ENCODE data around the gene MBL2.

The MBL2 gene

DNA sequence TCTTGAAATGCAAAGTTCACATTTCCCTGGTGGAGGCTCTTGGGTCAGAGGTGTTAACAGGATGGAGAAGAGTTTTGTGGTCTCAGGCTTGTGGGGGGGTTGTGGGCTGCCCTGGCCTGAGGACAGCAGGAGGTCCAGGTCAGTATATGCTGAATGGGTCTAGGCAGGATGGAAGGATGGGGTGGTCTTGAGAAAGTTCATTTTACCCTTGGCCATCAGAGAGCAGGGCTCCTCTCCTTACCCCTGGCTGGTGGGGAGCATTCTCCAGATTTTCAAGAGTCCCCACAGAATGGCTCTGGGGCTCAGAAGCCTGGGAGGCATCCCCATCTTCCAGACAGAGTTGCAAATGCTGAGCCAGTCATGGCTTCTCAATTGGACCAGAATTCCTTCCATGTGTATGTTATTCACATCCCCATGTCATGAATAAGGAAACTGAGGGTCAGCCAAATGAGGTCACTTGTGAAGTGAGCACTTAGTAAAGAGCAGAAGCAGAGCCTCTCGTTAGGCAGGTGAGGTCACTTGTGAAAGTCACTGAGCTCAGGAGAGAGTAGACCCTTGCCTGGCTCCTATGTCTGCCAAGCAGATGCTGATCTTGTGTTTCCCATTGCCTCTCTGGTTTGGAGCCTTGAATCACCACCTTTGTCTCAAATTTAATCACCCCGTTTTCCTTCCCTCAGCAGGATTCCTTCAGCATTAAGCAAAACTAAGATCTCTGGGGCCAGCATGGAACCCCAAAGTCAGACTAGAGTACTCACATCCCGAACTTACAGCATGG lies 33.0 kb downstream of the MBL2 start:
- Histone ChIP-seq H3K27me3 (ENCODE audit: control insufficient read depth in 3 of 3, insufficient read depth in 3 of 3, low read depth in 1 of 3, low read length in 3 of 3) (no peaks in the 10 kb centered on the region), H3K14ac (ENCODE audit: low read length) (no peak overlapping the region), H3K4ac (ENCODE audit: low read length) (no peak overlapping the region), H2AK5ac (ENCODE audit: low read depth, low read length) (no peak overlapping the region), H2BK15ac (ENCODE audit: low read length) (no peak overlapping the region), H2BK120ac (ENCODE audit: low read depth, low read length) (no peak overlapping the region), H3K4me2 (ENCODE audit: insufficient read depth, low read length, poor library complexity, severe bottlenecking) (no peak overlapping the region), H3K9me3 (replicated peaks in 1 of 2; ENCODE audit: control insufficient read depth in 2 of 2, insufficient read depth in 1 of 2, low read depth in 1 of 2, low read length in 2 of 2) (no peaks in the 10 kb centered on the region), H3K23ac (ENCODE audit: low read depth, low read length, poor library complexity) (no peak overlapping the region), H3K4me1 (ENCODE audit: control insufficient read depth in 2 of 2, insufficient read depth in 1 of 2, low read depth in 1 of 2, low read length in 2 of 2) (no peaks in the 10 kb centered on the region), H3K9ac (ENCODE audit: low read depth, low read length, poor library complexity) (no peak overlapping the region), H3K18ac (ENCODE audit: low read length) (no peak overlapping the region), H2BK5ac (ENCODE audit: low read length) (no peak overlapping the region), H4K8ac (ENCODE audit: low read depth, low read length) (no peak overlapping the region), H4K91ac (ENCODE audit: low read depth, low read length, poor library complexity) (no peak overlapping the region), H3K79me1 (ENCODE audit: low read depth, low read length) (no peaks in the 10 kb centered on the region), H3K4me3 (ENCODE audit: low read length in 2 of 2) (no peak overlapping the region), H2AFZ (ENCODE audit: low read length) (no peak overlapping the region), H3K27ac (replicated peaks; ENCODE audit: low read length) (no peak overlapping the region), H3K36me3 (replicated peaks in 1 of 2; ENCODE audit: control insufficient read depth in 2 of 2, insufficient read depth in 2 of 2, low read length in 2 of 2) (no peaks in the 10 kb centered on the region), H2BK12ac (ENCODE audit: low read length) (no peak overlapping the region)
- no CpG with 5 or more reads among the region's 3 CpGs for WGBS, 2 donors (ENCODE audit: extremely low coverage in 2 of 2, insufficient read length in 2 of 2, insufficient replicate concordance in 1 of 2)
- no peak for DNase-seq (ENCODE audit: low spot score)

- Histone ChIP-seq H3K18ac (ENCODE audit: low read length) (no peak overlapping the region), H3K4me2 (ENCODE audit: insufficient read depth, low read length, poor library complexity, severe bottlenecking) (no peak overlapping the region), H3K27ac (replicated peaks; ENCODE audit: low read length) (no peak overlapping the region), H3K27me3 (ENCODE audit: control insufficient read depth in 3 of 3, insufficient read depth in 3 of 3, low read depth in 1 of 3, low read length in 3 of 3) (no peaks in the 10 kb centered on the region), H4K91ac (ENCODE audit: low read depth, low read length, poor library complexity) (no peak overlapping the region), H2BK12ac (ENCODE audit: low read length) (no peak overlapping the region), H3K4me3 (ENCODE audit: low read length in 2 of 2) (no peak overlapping the region), H2AFZ (ENCODE audit: low read length) (no peak overlapping the region), H2BK120ac (ENCODE audit: low read depth, low read length) (no peak overlapping the region), H3K4ac (ENCODE audit: low read length) (no peak overlapping the region), H4K8ac (ENCODE audit: low read depth, low read length) (no peak overlapping the region), H2BK5ac (ENCODE audit: low read length) (no peak overlapping the region), H2AK5ac (ENCODE audit: low read depth, low read length) (no peak overlapping the region), H2BK15ac (ENCODE audit: low read length) (no peak overlapping the region), H3K14ac (ENCODE audit: low read length) (no peak overlapping the region), H3K4me1 (ENCODE audit: control insufficient read depth in 2 of 2, insufficient read depth in 1 of 2, low read depth in 1 of 2, low read length in 2 of 2) (no peaks in the 10 kb centered on the region), H3K9me3 (replicated peaks in 1 of 2; ENCODE audit: control insufficient read depth in 2 of 2, insufficient read depth in 1 of 2, low read depth in 1 of 2, low read length in 2 of 2) (no peaks in the 10 kb centered on the region), H3K36me3 (replicated peaks in 1 of 2; ENCODE audit: control insufficient read depth in 2 of 2, insufficient read depth in 2 of 2, low read length in 2 of 2) (no peaks in the 10 kb centered on the region), H3K79me1 (ENCODE audit: low read depth, low read length) (no peaks in the 10 kb centered on the region), H3K9ac (ENCODE audit: low read depth, low read length, poor library complexity) (no peak overlapping the region), H3K23ac (ENCODE audit: low read depth, low read length, poor library complexity) (no peak overlapping the region)
- WGBS, 2 donors (ENCODE audit: extremely low coverage in 2 of 2, insufficient read length in 2 of 2, insufficient replicate concordance in 1 of 2) = no CpG with 5 or more reads among the region's 5 CpGs
- DNase-seq (ENCODE audit: low spot score) = no peak
Measured at GRCh38 chr10:52738951-52739350, 33.6 kb downstream of the MBL2 start.

DNA sequence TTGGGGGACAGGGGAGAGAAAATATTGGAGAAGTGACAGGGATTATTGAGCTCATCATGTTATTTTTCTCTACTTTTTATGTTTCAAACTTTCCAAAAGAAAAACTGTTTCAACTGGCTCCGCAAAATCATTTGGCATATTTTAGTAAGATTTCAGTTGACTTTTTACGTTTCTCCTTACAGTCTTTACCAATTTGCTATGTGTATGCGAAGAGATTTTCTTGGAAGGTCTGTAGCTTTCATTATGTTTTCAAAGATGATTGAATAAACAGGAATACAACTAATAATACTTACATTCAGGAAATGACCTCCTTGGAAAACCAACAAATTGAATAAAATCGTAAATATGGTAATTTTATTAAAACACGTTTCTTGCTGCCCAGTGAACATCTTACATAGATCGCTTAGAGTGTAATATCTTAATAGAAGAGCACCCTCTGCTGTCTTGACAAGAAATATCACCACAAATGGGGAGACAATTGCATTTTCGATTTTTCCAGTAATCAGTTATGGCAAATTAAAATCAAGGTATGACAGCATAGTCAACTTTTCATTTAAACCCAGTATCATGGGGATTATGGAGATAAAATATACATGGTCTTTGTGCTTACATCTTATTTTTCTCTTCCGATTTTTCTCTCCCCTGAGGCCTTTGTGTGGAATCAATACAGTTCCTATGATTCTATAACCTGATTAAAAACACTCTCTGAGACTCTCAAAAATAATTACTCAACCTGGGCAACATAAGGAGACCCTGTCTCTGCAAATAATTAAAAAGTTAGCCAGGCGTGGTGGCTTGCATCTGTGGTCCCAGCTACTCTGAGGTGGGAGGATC lies 43.1 kb downstream of the MBL2 start:
- no peak overlapping the region for H2AFZ ChIP-seq (ENCODE audit: low read length)
- H3K23ac ChIP-seq (ENCODE audit: low read depth, low read length, poor library complexity) = no peak overlapping the region
- H4K91ac ChIP-seq (ENCODE audit: low read depth, low read length, poor library complexity) = no peak overlapping the region
- H2BK15ac ChIP-seq (ENCODE audit: low read length) = no peak overlapping the region
- no peaks in the 10 kb centered on the region for H3K4me1 ChIP-seq (ENCODE audit: control insufficient read depth in 2 of 2, insufficient read depth in 1 of 2, low read depth in 1 of 2, low read length in 2 of 2)
- H3K4me2 ChIP-seq (ENCODE audit: insufficient read depth, low read length, poor library complexity, severe bottlenecking) = no peak overlapping the region
- no peaks in the 10 kb centered on the region for H3K79me1 ChIP-seq (ENCODE audit: low read depth, low read length)
- no peak overlapping the region for H3K27ac ChIP-seq (replicated peaks; ENCODE audit: low read length)
- H3K4me3 ChIP-seq (ENCODE audit: low read length in 2 of 2) = no peak overlapping the region
- H3K36me3 ChIP-seq (replicated peaks in 1 of 2; ENCODE audit: control insufficient read depth in 2 of 2, insufficient read depth in 2 of 2, low read length in 2 of 2) = no peaks in the 10 kb centered on the region
- H2AK5ac ChIP-seq (ENCODE audit: low read depth, low read length) = no peak overlapping the region
- DNase-seq (ENCODE audit: low spot score) = no peak
- no peak overlapping the region for H3K18ac ChIP-seq (ENCODE audit: low read length)
- H2BK12ac ChIP-seq (ENCODE audit: low read length) = no peak overlapping the region
- no peak overlapping the region for H2BK5ac ChIP-seq (ENCODE audit: low read length)
- H2BK120ac ChIP-seq (ENCODE audit: low read depth, low read length) = no peak overlapping the region
- WGBS, 2 donors (ENCODE audit: extremely low coverage in 2 of 2, insufficient read length in 2 of 2, insufficient replicate concordance in 1 of 2) = no CpG with 5 or more reads among the region's 9 CpGs
- no peak overlapping the region for H4K8ac ChIP-seq (ENCODE audit: low read depth, low read length)
- no peak overlapping the region for H3K14ac ChIP-seq (ENCODE audit: low read length)
- no peaks in the 10 kb centered on the region for H3K9me3 ChIP-seq (replicated peaks in 1 of 2; ENCODE audit: control insufficient read depth in 2 of 2, insufficient read depth in 1 of 2, low read depth in 1 of 2, low read length in 2 of 2)
- no peak overlapping the region for H3K9ac ChIP-seq (ENCODE audit: low read depth, low read length, poor library complexity)
- no peak overlapping the region for H3K4ac ChIP-seq (ENCODE audit: low read length)
- no peaks in the 10 kb centered on the region for H3K27me3 ChIP-seq (ENCODE audit: control insufficient read depth in 3 of 3, insufficient read depth in 3 of 3, low read depth in 1 of 3, low read length in 3 of 3)

GRCh38 chr10:52720018-52720417 lies 52.6 kb downstream of the MBL2 start:
- H3K4ac ChIP-seq (ENCODE audit: low read length) = no peak overlapping the region
- H2BK12ac ChIP-seq (ENCODE audit: low read length) = no peak overlapping the region
- no peak overlapping the region for H2BK15ac ChIP-seq (ENCODE audit: low read length)
- no peak overlapping the region for H3K18ac ChIP-seq (ENCODE audit: low read length)
- no peak overlapping the region for H2BK120ac ChIP-seq (ENCODE audit: low read depth, low read length)
- no peak overlapping the region for H3K9ac ChIP-seq (ENCODE audit: low read depth, low read length, poor library complexity)
- no peak for DNase-seq (ENCODE audit: low spot score)
- no peaks in the 10 kb centered on the region for H3K9me3 ChIP-seq (replicated peaks in 1 of 2; ENCODE audit: control insufficient read depth in 2 of 2, insufficient read depth in 1 of 2, low read depth in 1 of 2, low read length in 2 of 2)
- no peak overlapping the region for H3K27ac ChIP-seq (replicated peaks; ENCODE audit: low read length)
- no peak overlapping the region for H3K23ac ChIP-seq (ENCODE audit: low read depth, low read length, poor library complexity)
- H2AK5ac ChIP-seq (ENCODE audit: low read depth, low read length) = no peak overlapping the region
- H2AFZ ChIP-seq (ENCODE audit: low read length) = no peak overlapping the region
- H3K36me3 ChIP-seq (replicated peaks in 1 of 2; ENCODE audit: control insufficient read depth in 2 of 2, insufficient read depth in 2 of 2, low read length in 2 of 2) = no peaks in the 10 kb centered on the region
- WGBS, 2 donors (ENCODE audit: extremely low coverage in 2 of 2, insufficient read length in 2 of 2, insufficient replicate concordance in 1 of 2) = no CpG with 5 or more reads among the region's 4 CpGs
- H3K4me3 ChIP-seq (ENCODE audit: low read length in 2 of 2) = no peak overlapping the region
- no peak overlapping the region for H2BK5ac ChIP-seq (ENCODE audit: low read length)
- no peak overlapping the region for H4K91ac ChIP-seq (ENCODE audit: low read depth, low read length, poor library complexity)
- no peaks in the 10 kb centered on the region for H3K27me3 ChIP-seq (ENCODE audit: control insufficient read depth in 3 of 3, insufficient read depth in 3 of 3, low read depth in 1 of 3, low read length in 3 of 3)
- H3K4me2 ChIP-seq (ENCODE audit: insufficient read depth, low read length, poor library complexity, severe bottlenecking) = no peak overlapping the region
- no peak overlapping the region for H4K8ac ChIP-seq (ENCODE audit: low read depth, low read length)
- no peak overlapping the region for H3K14ac ChIP-seq (ENCODE audit: low read length)
- H3K4me1 ChIP-seq (ENCODE audit: control insufficient read depth in 2 of 2, insufficient read depth in 1 of 2, low read depth in 1 of 2, low read length in 2 of 2) = no peaks in the 10 kb centered on the region
- H3K79me1 ChIP-seq (ENCODE audit: low read depth, low read length) = no peaks in the 10 kb centered on the region

All from neuronal stem cell (in vitro differentiated cells).